A549 (cell line): ENCODE measurements around the gene C2. TPM values are rescaled to one million over a fixed set of nuclear protein-coding genes. Genes with fewer than 3 reads are reported as not detected.

Experiments
- ATAC-seq, 2 experiments: fragments of 200-7000 bp in 1 of 2; fragments of >200 bp in 1 of 2; cut with Nextera tagmentation in 1 of 2; cut with Tn5 transposase in 1 of 2; 3 replicates each; pipeline versions ENCODE4 v1.8.0 to v1.9.1; 2018 to 2020; ENCODE audit warnings: mild to moderate bottlenecking in 1 of 2, moderate library complexity in 1 of 2
- CTCF ChIA-PET: fragments of 300-600 bp; sonication (Branson Sonifier 250); formaldehyde crosslinking; extraction: SDS; loops from one replicate; lab custom pipeline; 2021; ENCODE audit warnings: antibody characterized with exemption, inconsistent platforms; lab: Yijun Ruan, JAX
- POLR2A ChIA-PET: fragments of 350-600 bp; formaldehyde crosslinking; extraction: SDS; loops from one replicate; lab custom pipeline; 2021; ENCODE audit warnings: antibody characterized with exemption, inconsistent platforms; lab: Yijun Ruan, JAX
- DNase-seq, 2 experiments: peaks; one replicate each; pipeline versions ENCODE4 v3.0.0 to v3.0.0-alpha.2; 2011 to 2016; ENCODE audit warnings: low read depth in 1 of 2, low spot score in 1 of 2
- FAIRE-seq: peaks from 2 replicates; lab custom pipeline; 2011; peaks lifted over from hg19 to GRCh38; lab: Jason Lieb, UNC
- H3K27ac ChIP-seq, 2 experiments: fragments of >200 bp; sonication (Bioruptor Twin); formaldehyde crosslinking; 3 replicates each; pipeline ENCODE4 v1.5.1; 2016 to 2017
- H3K4me1 ChIP-seq: fragments of >200 bp; sonication (Bioruptor Twin); formaldehyde crosslinking; 3 replicates; pipeline ENCODE4 v1.6.1; 2016
- H3K4me2 ChIP-seq: fragments of >200 bp; sonication (Bioruptor Twin); formaldehyde crosslinking; 3 replicates; pipeline ENCODE4 v1.6.1; 2016
- H3K4me3 ChIP-seq: fragments of >200 bp; sonication (Bioruptor Twin); formaldehyde crosslinking; 3 replicates; pipeline ENCODE4 v1.5.1; 2016
- H3K9me3 ChIP-seq: fragments of >200 bp; sonication (Bioruptor Twin); formaldehyde crosslinking; 3 replicates; pipeline ENCODE4 v1.6.1; 2016
- BCL3 ChIP-seq: fragments of >200 bp; sonication (Bioruptor Twin); formaldehyde crosslinking; IDR thresholded peaks from 3 replicates; pipeline ENCODE4 v1.6.1; 2016
- BHLHE40 ChIP-seq: IDR thresholded peaks from 2 replicates; pipeline ENCODE4 v1.6.1; 2012; ENCODE audit warnings: low read depth, low read length, inconsistent platforms
- CBX2 ChIP-seq: fragments of 200-600 bp; sonication (generic); IDR thresholded peaks from 2 replicates; pipeline ENCODE4 v1.6.1; 2016; ENCODE audit warnings: low read depth, mild to moderate bottlenecking, borderline replicate concordance
- ELK1 ChIP-seq: fragments of 150-350 bp; IDR thresholded peaks from 2 replicates; pipeline ENCODE4 v1.6.1; 2014; ENCODE audit warnings: low read depth, mild to moderate bottlenecking, low read length
- FOSB ChIP-seq: fragments of 250-450 bp; sonication (Bioruptor Pico); IDR thresholded peaks from 2 replicates; pipeline ENCODE4 v1.5.0; 2020; ENCODE audit warnings: mild to moderate bottlenecking, moderate library complexity
- GATA3 ChIP-seq: IDR thresholded peaks from 2 replicates; pipeline ENCODE4 v1.6.1; 2012; ENCODE audit warnings: borderline replicate concordance
- HOXB5 ChIP-seq: fragments of 250-450 bp; sonication (Bioruptor Pico); IDR thresholded peaks from 2 replicates; pipeline ENCODE4 v1.5.0; 2020; ENCODE audit warnings: mild to moderate bottlenecking, moderate library complexity
- JUN ChIP-seq, 2 experiments: fragments of >200 bp; sonication (Bioruptor Twin); formaldehyde crosslinking; IDR thresholded peaks; 2 replicates in 1 of 2; 3 replicates in 1 of 2; pipeline ENCODE4 v1.6.1; 2016 to 2017
- MAX ChIP-seq: IDR thresholded peaks from 2 replicates; pipeline ENCODE4 v1.6.1; 2012
- MAZ ChIP-seq: fragments of 150-350 bp; IDR thresholded peaks from 2 replicates; pipeline ENCODE4 v1.6.1; 2014; ENCODE audit warnings: antibody characterized with exemption, low read depth, low read length, borderline replicate concordance
- MYC ChIP-seq: IDR thresholded peaks from 2 replicates; pipeline ENCODE4 v1.6.1; 2012; ENCODE audit warnings: mild to moderate bottlenecking, inconsistent platforms, low read length, improper control_type of control experiment, borderline replicate concordance
- PHF8 ChIP-seq: fragments of 200-600 bp; sonication (generic); IDR thresholded peaks from 2 replicates; pipeline ENCODE4 v1.6.1; 2016; ENCODE audit warnings: low read depth, mild to moderate bottlenecking, antibody characterized with exemption, moderate library complexity, borderline replicate concordance
- POLR2A ChIP-seq: IDR thresholded peaks from 2 replicates; pipeline ENCODE4 v1.6.1; 2012; ENCODE audit warnings: mild to moderate bottlenecking, low read length
- RFX5 ChIP-seq: fragments of 450-650 bp; IDR thresholded peaks from 2 replicates; pipeline ENCODE4 v1.7.1; 2014; ENCODE audit warnings: antibody characterized with exemption, mild to moderate bottlenecking, moderate library complexity
- RNF2 ChIP-seq: fragments of 200-600 bp; sonication (generic); IDR thresholded peaks from 2 replicates; pipeline ENCODE4 v1.6.1; 2016; ENCODE audit warnings: low read depth, mild to moderate bottlenecking, antibody characterized with exemption, moderate library complexity, borderline replicate concordance
- USF2 ChIP-seq: fragments of 450-650 bp; IDR thresholded peaks from 2 replicates; pipeline ENCODE4 v1.6.1; 2014; ENCODE audit warnings: antibody characterized with exemption
- ZNF302 ChIP-seq: fragments of 250-450 bp; sonication (Bioruptor Pico); IDR thresholded peaks from 2 replicates; pipeline ENCODE4 v1.9.0; 2021; ENCODE audit warnings: inconsistent platforms, mild to moderate bottlenecking, moderate library complexity
- ZSCAN20 ChIP-seq: fragments of 250-450 bp; sonication (Bioruptor Pico); IDR thresholded peaks from 2 replicates; pipeline ENCODE4 v1.8.0; 2022; ENCODE audit warnings: mild to moderate bottlenecking, moderate library complexity
- WGBS: methylation state at CpG from one replicate; pipeline ENCODE4 v1.1.6; 2017; ENCODE audit errors: missing lambda C conversion rate; 5-methylcytosine and 5-hydroxymethylcytosine counted together
- polyA plus RNA-seq, 4 experiments: library from polyadenylated mRNA; depleted of rRNA in 3 of 4; stranded (reverse); fragments of >200 nt; fragmentation: RNase III in 1 of 4; extraction: RNeasy Plus Mini Kit Qiagen cat#74134 plus additional on column Dnase treatment in 1 of 4; gene quantifications; 2 replicates in 3 of 4; 3 replicates in 1 of 4; pipeline ENCODE4 v1.2.3, GENCODE V29; 2011 to 2017

The C2 gene
- polyA plus RNA-seq, 2 of the 4 experiments (the other 2 are of a cell fraction): 0.22 to 0.87 TPM

GRCh38 chr6:31892821-31893220 lies 34.7 kb upstream of the C2 start (continued):
- TF ChIP-seq RFX5: no peak
- TF ChIP-seq CBX2: no peak

- Histone ChIP-seq H3K4me3 (peak overlapping the region; percentile 97), H3K4me2 (peak overlapping the region; percentile 91), H3K27ac (peak overlapping the region; percentile 89 to 96), H3K4me1 (peaks cover 19% of the 10 kb centered on the region), H3K9me3 (no peaks in the 10 kb centered on the region)
- CTCF ChIA-PET: no interaction called here
- POLR2A ChIA-PET: interaction anchor here (0.6 kb wide), 1 partner anchor 13 kb away, joined by 3 read pairs; no protein-coding TSS in a partner anchor
- FAIRE-seq (no peak), DNase-seq (no peak), ATAC-seq (no peak)
- 57% methylated on average over 4 of the region's 4 CpGs for WGBS
- TF ChIP-seq POLR2A (no peak), FOSB (CRISPR knock-in tag) (no peak), ZNF302 (no peak), JUN (IDR thresholded peaks at IDR 0.05) (no peak), RNF2 (no peak), HOXB5 (CRISPR knock-in tag) (no peak), BHLHE40 (no peak), MYC (no peak)
These were observed 31.0 kb upstream of the C2 start for GRCh38 chr6:31896493-31896855.

- Histone ChIP-seq H3K4me1 (peaks cover 19% of the 10 kb centered on the region), H3K4me2 (peak overlapping the region; percentile 91), H3K9me3 (no peaks in the 10 kb centered on the region), H3K27ac (peak overlapping the region; percentile 89 to 96), H3K4me3 (peak overlapping the region; percentile 97)
- ChIA-PET CTCF (interaction anchor here (0.6 to 1.9 kb wide), 3 partner anchors 13 to 93 kb away, joined by 3 to 14 read pairs (median 6); no protein-coding TSS in a partner anchor), POLR2A (interaction anchor here (0.6 to 2.1 kb wide), 3 partner anchors 13 to 245 kb away, joined by 3 to 14 read pairs (median 5); partner anchors contain the start of gene CFB)
- TF ChIP-seq MAX (no peak), PHF8 (peak; percentile 31; the same call in 1 of the 2 replicates), BCL3 (0 out of 3 replicates have a peak, but pooled peaks have one; percentile 28), ELK1 (no peak)
- DNase-seq (no peak), FAIRE-seq (no peak), ATAC-seq (0 out of 6 replicates have a peak, but pooled peaks of 1 of the 2 experiments have one; percentile 1)
- 64% methylated on average over 2 of the region's 62 CpGs for WGBS
These were observed 30.5 kb upstream of the C2 start for GRCh38 chr6:31896856-31897611.

GRCh38 chr6:31897612-31898382 lies 29.7 kb upstream of the C2 start, which contains the start of gene EHMT2:
TSS of gene EHMT2 (minus strand) at chr6:31897698. CDS start at chr6:31897677, 21 bp downstream.
- FAIRE-seq: no peak

More at GRCh38 chr6:31897612-31898382, 29.7 kb upstream of the C2 start, which contains the start of gene EHMT2:
- peak within 1 kb of the TSS; percentile 89 to 96 for H3K27ac ChIP-seq
- H3K4me2 ChIP-seq: peak within 1 kb of the TSS; percentile 91
- ChIA-PET POLR2A (interaction anchor here (0.6 to 2.1 kb wide), 10 partner anchors 47 to 1348 kb away, joined by 3 to 14 read pairs (median 4); partner anchors contain the start of genes C6orf47, CFB, HSPA1A and HSPA1B), CTCF (interaction anchor here (0.6 to 1.9 kb wide), 5 partner anchors 14 to 102 kb away, joined by 3 to 14 read pairs (median 4); no protein-coding TSS in a partner anchor)
- TF ChIP-seq USF2: peak; percentile 73
- TF ChIP-seq MAX: peak; percentile 49
- TF ChIP-seq ZSCAN20: no peak
- peak in 1 of 2 experiments; percentile 43; a peak in 1 of 5 replicates for TF ChIP-seq JUN (IDR thresholded peaks at IDR 0.05)
- 0 out of 2 replicates have a peak, but pooled peaks have one; percentile 18 for TF ChIP-seq MAZ
- TF ChIP-seq POLR2A: peak; percentile 44
- TF ChIP-seq GATA3: no peak
- DNase-seq: peak; percentile 61 to 76
- ATAC-seq: peak; percentile 61 to 81
- H3K4me3 ChIP-seq: peak within 1 kb of the TSS; percentile 97
- H3K9me3 ChIP-seq: no peaks in the 10 kb centered on the region
- H3K4me1 ChIP-seq: peaks cover 21% of the 10 kb centered on the region
- 0% methylated on average over 23 of the region's 49 CpGs for WGBS
